NOMO-1 treated with dmso at 0.1 percent for 144 hours (cell line): Measurements from ENCODE around the gene THSD7A.

Experiments used
- DNase-seq: peaks from one replicate; lab custom pipeline; 2025; ENCODE audit not compliant: unreplicated experiment; lab: John Stamatoyannopoulos, UW

The THSD7A gene

GRCh38 chr7:11831736-11832495 lies at the start of gene THSD7A:
Gene THSD7A (minus strand): TSS chr7:11832198. CDS start chr7:11831946, 252 bp downstream.
- DNase-seq: no peak

GRCh38 chr7:11881680-11882079 lies 49.7 kb upstream of the THSD7A start:
- DNase-seq: no peak

GRCh38 chr7:11875635-11876034 lies 43.6 kb upstream of the THSD7A start:
- no peak for DNase-seq

GRCh38 chr7:11865671-11866070 lies 33.7 kb upstream of the THSD7A start:
- DNase-seq: no peak

GRCh38 chr7:11858622-11859302 lies 26.8 kb upstream of the THSD7A start:
- DNase-seq: no peak

- DNase-seq: no peak
These were observed 26.0 kb upstream of the THSD7A start for GRCh38 chr7:11858026-11858425.

GRCh38 chr7:11848251-11848650 lies 16.3 kb upstream of the THSD7A start:
- DNase-seq: no peak

GRCh38 chr7:11847336-11847735 lies 15.3 kb upstream of the THSD7A start:
- no peak for DNase-seq

- DNase-seq: no peak
These were observed 14.5 kb upstream of the THSD7A start for GRCh38 chr7:11846361-11846955.

GRCh38 chr7:11843113-11843765 lies 11.2 kb upstream of the THSD7A start:
- DNase-seq: no peak

GRCh38 chr7:11841657-11842056 lies 9.7 kb upstream of the THSD7A start:
- DNase-seq: no peak

GRCh38 chr7:11835260-11835659 lies 3.3 kb upstream of the THSD7A start:
- no peak for DNase-seq

- no peak for DNase-seq
These were observed 1.4 kb upstream of the THSD7A start for GRCh38 chr7:11833431-11833830.

- DNase-seq: no peak
These were observed 752 bp downstream of the THSD7A start for GRCh38 chr7:11831156-11831735.

GRCh38 chr7:11830582-11831155 lies 1.3 kb downstream of the THSD7A start:
- no peak for DNase-seq

- no peak for DNase-seq
These were observed 2.0 kb downstream of the THSD7A start for GRCh38 chr7:11829954-11830353.

GRCh38 chr7:11819947-11820346 lies 12.1 kb downstream of the THSD7A start:
- no peak for DNase-seq

GRCh38 chr7:11819271-11819670 lies 12.7 kb downstream of the THSD7A start:
- no peak for DNase-seq

GRCh38 chr7:11818281-11818680 lies 13.7 kb downstream of the THSD7A start:
- DNase-seq: no peak

GRCh38 chr7:11817111-11817740 lies 14.8 kb downstream of the THSD7A start:
- no peak for DNase-seq
